Activated CD8-positive, alpha-beta memory T cell treated with anti-CD3 and anti-CD28 coated beads, Interleukin-2, amount 50 U/mL, for 1 hour (primary cell): ENCODE data around the gene TBC1D10A.

Experiments used
- DNase-seq: peaks from one replicate; pipeline ENCODE4 v3.0.0-alpha.2; 2020; ENCODE audit errors: extremely low read depth

Gene TBC1D10A

GRCh38 chr22:30320021-30320556 is 6.7 kb downstream of the TBC1D10A start:
- DNase-seq, result no peak

GRCh38 chr22:30318799-30319419 is 7.8 kb downstream of the TBC1D10A start:
- DNase-seq, result no peak

GRCh38 chr22:30317778-30318177 is 9.0 kb downstream of the TBC1D10A start:
- DNase-seq, result no peak

- no peak for DNase-seq
These were observed 10.7 kb downstream of the TBC1D10A start for GRCh38 chr22:30315962-30316576.

GRCh38 chr22:30314915-30315314 is 11.8 kb downstream of the TBC1D10A start:
- DNase-seq, result no peak

GRCh38 chr22:30313527-30314363 is 13.0 kb downstream of the TBC1D10A start:
- no peak for DNase-seq

- no peak for DNase-seq
These were observed 14.7 kb downstream of the TBC1D10A start for GRCh38 chr22:30312053-30312452.

GRCh38 chr22:30310881-30311771 is 15.6 kb downstream of the TBC1D10A start:
- no peak for DNase-seq

- no peak for DNase-seq
These were observed 16.6 kb downstream of the TBC1D10A start for GRCh38 chr22:30309951-30310741.

GRCh38 chr22:30308518-30309230 is 18.1 kb downstream of the TBC1D10A start:
- no peak for DNase-seq

GRCh38 chr22:30308093-30308492 is 18.6 kb downstream of the TBC1D10A start:
- DNase-seq, result no peak

- DNase-seq, result no peak
These were observed 19.6 kb downstream of the TBC1D10A start for GRCh38 chr22:30307041-30307574.

- DNase-seq, result no peak
These were observed 20.1 kb downstream of the TBC1D10A start for GRCh38 chr22:30306627-30307011.

- DNase-seq, result no peak
These were observed 20.7 kb downstream of the TBC1D10A start for GRCh38 chr22:30305906-30306626.

- no peak for DNase-seq
These were observed 21.2 kb downstream of the TBC1D10A start for GRCh38 chr22:30305519-30305905.

GRCh38 chr22:30304495-30305244 is 22.1 kb downstream of the TBC1D10A start:
- DNase-seq, result no peak

- DNase-seq, result no peak
These were observed 24.0 kb downstream of the TBC1D10A start for GRCh38 chr22:30302810-30303138.

- no peak for DNase-seq
These were observed 24.5 kb downstream of the TBC1D10A start for GRCh38 chr22:30301995-30302809.
